Neural crest cell (in vitro differentiated cells): ENCODE data around the gene PADI1. TPM values are rescaled to one million over a fixed set of nuclear protein-coding genes. Genes with fewer than 3 reads are reported as not detected.

ENCODE experiments used
- DNase-seq: peaks from one replicate; pipeline ENCODE4 v3.0.0; 2021; ENCODE audit warnings: low read depth, mixed read lengths, low spot score
- H3K27ac Mint-ChIP-seq: one replicate; pipeline ENCODE4 v1.8.0; 2021; ENCODE audit warnings: mild to moderate bottlenecking, mixed read lengths; ENCODE audit not compliant: unreplicated experiment
- H3K27me3 Mint-ChIP-seq: 2 replicates; pipeline ENCODE4 v1.8.0; 2021; ENCODE audit warnings: low read depth, mild to moderate bottlenecking, mixed read lengths
- H3K36me3 Mint-ChIP-seq: 2 replicates; pipeline ENCODE4 v1.8.0; 2021; ENCODE audit warnings: low read depth, mild to moderate bottlenecking, mixed read lengths
- H3K4me1 Mint-ChIP-seq: 2 replicates; pipeline ENCODE4 v1.8.0; 2021; ENCODE audit warnings: mixed read lengths
- H3K4me3 Mint-ChIP-seq: one replicate; pipeline ENCODE4 v1.8.0; 2021; ENCODE audit warnings: mild to moderate bottlenecking, mixed read lengths
- H3K9me3 Mint-ChIP-seq: 2 replicates; pipeline ENCODE4 v1.8.0; 2021; ENCODE audit warnings: mixed read lengths
- CTCF ChIP-seq: fragments of 200-600 bp; sonication (generic); conservative IDR thresholded peaks from 2 replicates; pipeline ENCODE4 v1.5.0; 2021; ENCODE audit warnings: antibody characterized with exemption, mild to moderate bottlenecking
- total RNA-seq: library from RNA; stranded (reverse); gene quantifications from 2 replicates; pipeline ENCODE4 v1.2.1, GENCODE V29; 2021

PADI1 gene
- total RNA-seq, 1 donor from 2014 or later, result not detected

GRCh38 chr1:17286646-17287045 is 81.7 kb downstream of the PADI1 start:
- Mint-ChIP-seq H3K27ac (no peak overlapping the region), H3K27me3 (peaks cover 7% of the 10 kb centered on the region), H3K36me3 (no peaks in the 10 kb centered on the region), H3K9me3 (no peaks in the 10 kb centered on the region), H3K4me1 (no peaks in the 10 kb centered on the region), H3K4me3 (no peak overlapping the region)
- TF ChIP-seq CTCF, result no peak
- DNase-seq, result no peak

- no peak for TF ChIP-seq CTCF
- no peak for DNase-seq
- no peaks in the 10 kb centered on the region for H3K4me1 Mint-ChIP-seq
- H3K4me3 Mint-ChIP-seq, result no peak overlapping the region
- H3K36me3 Mint-ChIP-seq, result no peaks in the 10 kb centered on the region
- H3K27me3 Mint-ChIP-seq, result peaks cover 7% of the 10 kb centered on the region
- H3K9me3 Mint-ChIP-seq, result no peaks in the 10 kb centered on the region
- no peak overlapping the region for H3K27ac Mint-ChIP-seq
Observed at GRCh38 chr1:17287130-17287776, 82.3 kb downstream of the PADI1 start.

GRCh38 chr1:17289721-17290120 is 84.8 kb downstream of the PADI1 start:
- H3K4me3 Mint-ChIP-seq, result no peak overlapping the region
- H3K9me3 Mint-ChIP-seq, result no peaks in the 10 kb centered on the region

DNA sequence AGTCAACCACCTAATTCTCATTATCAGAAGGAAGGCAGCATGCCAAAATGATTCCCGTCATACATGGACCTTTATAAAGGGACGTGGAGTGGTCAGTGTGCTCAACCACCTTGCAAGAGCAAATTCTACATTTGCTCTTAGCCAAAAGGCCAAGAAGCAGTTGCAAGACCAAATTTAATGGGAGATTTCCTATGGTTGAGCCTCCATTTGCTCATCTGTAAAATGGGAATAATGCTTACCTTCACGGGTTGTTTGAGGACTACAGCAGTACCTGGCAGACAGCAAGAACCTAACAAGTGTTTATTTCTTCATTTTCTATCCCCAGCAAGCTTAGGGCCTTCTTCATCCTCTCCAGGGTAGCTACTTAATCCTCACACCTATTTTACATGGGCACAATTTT is 85.6 kb downstream of the PADI1 start:
- no peak for TF ChIP-seq CTCF
- no peak overlapping the region for H3K27ac Mint-ChIP-seq
- peaks cover 15% of the 10 kb centered on the region for H3K27me3 Mint-ChIP-seq

More at GRCh38 chr1:17289721-17290120, 84.8 kb downstream of the PADI1 start:
- no peak for DNase-seq
- no peaks in the 10 kb centered on the region for H3K4me1 Mint-ChIP-seq
- H3K36me3 Mint-ChIP-seq, result no peaks in the 10 kb centered on the region
- no peak overlapping the region for H3K27ac Mint-ChIP-seq
- TF ChIP-seq CTCF, result no peak
- H3K27me3 Mint-ChIP-seq, result peaks cover 15% of the 10 kb centered on the region

DNA sequence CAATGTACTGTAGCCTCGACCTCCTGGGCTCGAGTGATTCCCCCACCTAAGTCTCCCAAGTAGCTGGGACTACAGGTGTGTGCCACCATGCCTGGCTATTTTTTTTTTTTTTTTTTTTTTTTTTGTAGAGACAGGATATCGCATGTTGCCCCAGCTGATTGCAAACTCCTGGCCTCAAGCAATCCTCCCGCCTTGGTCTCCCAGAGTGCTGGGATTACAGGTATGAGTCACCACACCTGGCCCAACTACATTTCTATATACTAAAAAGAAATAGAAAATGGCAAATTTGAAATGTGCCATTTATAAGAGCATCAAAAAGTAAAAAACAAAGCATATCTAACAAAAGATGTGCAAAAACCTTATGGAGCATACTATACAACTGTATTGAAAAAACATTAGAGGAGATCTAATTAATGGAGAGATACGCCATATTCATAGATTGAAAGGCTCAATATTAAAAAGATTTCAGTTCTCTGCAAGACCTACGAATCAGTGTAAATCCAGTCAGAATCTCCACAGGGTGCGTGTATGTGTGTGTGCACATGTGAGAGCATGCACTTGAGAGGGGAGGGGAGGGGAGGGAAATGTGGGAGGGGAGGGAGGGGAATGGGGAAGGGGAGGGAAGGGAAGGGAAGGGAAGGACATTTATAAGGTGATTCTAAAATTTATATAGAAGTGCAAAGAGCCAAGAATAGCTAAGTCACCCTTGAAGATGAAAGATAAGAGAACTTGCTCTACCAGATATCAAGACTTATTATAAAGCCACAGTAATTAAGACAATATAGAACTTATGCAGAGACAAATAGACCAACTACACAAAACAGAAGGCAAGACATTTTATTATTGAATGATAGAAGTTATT is 87.6 kb downstream of the PADI1 start:
- no peak for TF ChIP-seq CTCF
- no peaks in the 10 kb centered on the region for H3K36me3 Mint-ChIP-seq
- peaks cover 15% of the 10 kb centered on the region for H3K27me3 Mint-ChIP-seq
- H3K27ac Mint-ChIP-seq, result no peak overlapping the region
- DNase-seq, result no peak
- H3K4me1 Mint-ChIP-seq, result no peaks in the 10 kb centered on the region
- H3K9me3 Mint-ChIP-seq, result no peaks in the 10 kb centered on the region
- no peak overlapping the region for H3K4me3 Mint-ChIP-seq

More for the DNA sequence above, 85.6 kb downstream of the PADI1 start:
- H3K9me3 Mint-ChIP-seq, result no peaks in the 10 kb centered on the region
- no peaks in the 10 kb centered on the region for H3K36me3 Mint-ChIP-seq
- no peak overlapping the region for H3K4me3 Mint-ChIP-seq
- DNase-seq, result no peak
- no peaks in the 10 kb centered on the region for H3K4me1 Mint-ChIP-seq
